HCT116 (cell line): ENCODE measurements around the gene CDC42EP3. TPM values are rescaled to one million over a fixed set of nuclear protein-coding genes. Genes with fewer than 3 reads are reported as not detected.
A peak's percentile ranks its signal among the peaks of the same experiment; 100 is the strongest.

ENCODE experiments used
- ATAC-seq: fragments of 200-7000 bp; cut with Tn5 transposase; 2 replicates; pipeline ENCODE4 v1.9.1; 2020; ENCODE audit warnings: mild to moderate bottlenecking, moderate library complexity
- BruUV-seq: library from RNA; stranded (reverse); fragments of 400-500 nt; replicated peaks from 2 replicates; lab custom pipeline; 2021; lab: Mats Ljungman, UMichigan
- CTCF ChIA-PET: fragments of 300-600 bp; sonication (Branson Sonifier 250); formaldehyde crosslinking; loops from one replicate; lab custom pipeline; 2021; ENCODE audit warnings: antibody characterized with exemption; lab: Charles Lee
- POLR2A ChIA-PET: fragments of 300-600, 350-600 bp; sonication (Branson Sonifier 250); formaldehyde crosslinking; loops from one replicate; lab custom pipeline; 2021; ENCODE audit warnings: antibody characterized with exemption; lab: Charles Lee
- RAD21 ChIA-PET, 2 experiments: fragments of 300-600 bp; sonication (Branson Sonifier 250); formaldehyde crosslinking; loops; one replicate each; lab custom pipeline; 2023; ENCODE audit warnings: low total read pairs in 2 of 2; ENCODE audit not compliant: uncharacterized antibody in 2 of 2, unreplicated experiment in 2 of 2, low non-redundant PET in 1 of 2; lab: Charles Lee
- DNase-seq: peaks from one replicate; pipeline ENCODE4 v3.0.0-alpha.2; 2010; ENCODE audit warnings: low read depth, low spot score
- H2AFZ ChIP-seq: fragments of 200-600 bp; shearing (Covaris generic), sonication (generic); 2 replicates; pipeline ENCODE4 v1.6.1; 2017; ENCODE audit warnings: low read depth, mixed run types, mixed read lengths, antibody characterized with exemption, low read length; ENCODE audit not compliant: poor library complexity, severe bottlenecking
- H3K27ac ChIP-seq: 2 replicates; pipeline ENCODE4 v1.5.1; 2012; ENCODE audit warnings: low read depth, low read length
- H3K27me3 ChIP-seq: fragments of 200-600 bp; sonication (generic); 2 replicates; pipeline ENCODE4 v1.6.1; 2016; ENCODE audit warnings: mixed run types, low read length, mixed read lengths; ENCODE audit not compliant: insufficient read depth
- H3K36me3 ChIP-seq, 2 experiments: fragments of 200-500 bp in 1 of 2; fragments of 200-600 bp in 1 of 2; sonication (Bioruptor generic) in 1 of 2; sonication (generic) in 1 of 2; 2 replicates each; pipeline versions ENCODE4 v1.5.1 to v1.6.1; 2014 to 2016; ENCODE audit warnings: low read length in 2 of 2, inconsistent platforms in 1 of 2, mixed read lengths in 1 of 2, mixed run types in 1 of 2; ENCODE audit not compliant: insufficient read depth in 2 of 2, control insufficient read depth in 1 of 2
- H3K4me1 ChIP-seq, 2 experiments: fragments of 200-600 bp in 1 of 2; sonication (generic) in 1 of 2; 2 replicates each; pipeline versions ENCODE4 v1.5.1 to v1.6.1; 2012 to 2017; ENCODE audit warnings: low read length in 2 of 2, inconsistent platforms in 1 of 2, mild to moderate bottlenecking in 1 of 2, mixed read lengths in 1 of 2, mixed run types in 1 of 2, moderate library complexity in 1 of 2; ENCODE audit not compliant: insufficient read depth in 2 of 2, control insufficient read depth in 1 of 2
- H3K4me2 ChIP-seq: fragments of 200-600 bp; sonication (generic); 2 replicates; pipeline ENCODE4 v1.6.1; 2017; ENCODE audit warnings: mixed run types, low read length, mixed read lengths
- H3K4me3 ChIP-seq, 2 experiments: fragments of 200-600 bp in 1 of 2; sonication (generic) in 1 of 2; replicated peaks in 1 of 2; 2 replicates each; pipeline ENCODE4 v1.5.1; 2011 to 2016; ENCODE audit warnings: low read length in 2 of 2, control low read depth in 1 of 2, low read depth in 1 of 2, mild to moderate bottlenecking in 1 of 2, mixed read lengths in 1 of 2, mixed run types in 1 of 2
- H3K79me2 ChIP-seq: fragments of 200-600 bp; sonication (generic); 2 replicates; pipeline ENCODE4 v1.6.1; 2017; ENCODE audit warnings: mild to moderate bottlenecking, mixed run types, low read length, moderate library complexity, mixed read lengths; ENCODE audit not compliant: insufficient read depth
- H3K9ac ChIP-seq: fragments of 200-600 bp; sonication (generic); 2 replicates; pipeline ENCODE4 v1.6.1; 2016; ENCODE audit warnings: low read length, mixed read lengths
- H3K9me2 ChIP-seq: fragments of 200-600 bp; sonication (generic), shearing (Covaris generic); 2 replicates; pipeline ENCODE4 v1.6.1; 2017; ENCODE audit warnings: mixed run types, mild to moderate bottlenecking, moderate library complexity; ENCODE audit not compliant: insufficient read depth
- H3K9me3 ChIP-seq, 2 experiments: fragments of 200-500 bp in 1 of 2; fragments of 200-600 bp in 1 of 2; sonication (Bioruptor generic) in 1 of 2; sonication (generic) in 1 of 2; 2 replicates each; pipeline ENCODE4 v1.6.1; 2014 to 2017; ENCODE audit warnings: low read length in 2 of 2, mixed read lengths in 2 of 2, inconsistent platforms in 1 of 2, low read depth in 1 of 2, mild to moderate bottlenecking in 1 of 2, mixed run types in 1 of 2, moderate library complexity in 1 of 2; ENCODE audit not compliant: control insufficient read depth in 1 of 2, insufficient read depth in 1 of 2
- H4K20me1 ChIP-seq: fragments of 200-600 bp; sonication (generic), shearing (Covaris generic); 2 replicates; pipeline ENCODE4 v1.6.1; 2017; ENCODE audit warnings: mixed run types, mild to moderate bottlenecking, moderate library complexity; ENCODE audit not compliant: insufficient read depth
- CEBPB ChIP-seq: IDR thresholded peaks from 2 replicates; pipeline ENCODE4 v1.6.1; 2012; ENCODE audit warnings: low read depth
- EGR1 ChIP-seq: IDR thresholded peaks from 2 replicates; pipeline ENCODE4 v1.6.1; 2012; ENCODE audit warnings: low read depth
- EZH2 ChIP-seq: fragments of 200-600 bp; sonication (generic); IDR thresholded peaks from 2 replicates; pipeline ENCODE4 v1.6.1; 2017; ENCODE audit warnings: antibody characterized with exemption, mixed run types
- EZH2phosphoT487 ChIP-seq: fragments of 200-600 bp; IDR thresholded peaks from 2 replicates; pipeline ENCODE4 v1.6.1; 2018; ENCODE audit warnings: antibody characterized with exemption, borderline replicate concordance
- JUND ChIP-seq: IDR thresholded peaks from 2 replicates; pipeline ENCODE4 v1.6.1; 2012
- POLR2AphosphoS5 ChIP-seq: IDR thresholded peaks from 2 replicates; pipeline ENCODE4 v1.6.1; 2011; ENCODE audit warnings: mild to moderate bottlenecking, low read depth, low read length, moderate library complexity
- RAD21 ChIP-seq: IDR thresholded peaks from 2 replicates; pipeline ENCODE4 v1.6.1; 2012; ENCODE audit warnings: low read depth, mild to moderate bottlenecking
- SP1 ChIP-seq: IDR thresholded peaks from 2 replicates; pipeline ENCODE4 v1.6.1; 2012; ENCODE audit warnings: low read depth
- TCF7L2 ChIP-seq: IDR thresholded peaks from 2 replicates; pipeline ENCODE4 v1.7.0; 2011; ENCODE audit warnings: borderline replicate concordance, inconsistent platforms; ENCODE audit not compliant: insufficient read depth, insufficient read length; ENCODE audit errors: extremely low read depth
- YY1 ChIP-seq: IDR thresholded peaks from 2 replicates; pipeline ENCODE4 v1.6.1; 2011; ENCODE audit warnings: low read length, low read depth, moderate library complexity, mild to moderate bottlenecking; ENCODE audit not compliant: insufficient replicate concordance; ENCODE audit errors: extremely low read depth
- ZNF274 ChIP-seq: fragments of 200-500 bp; sonication (Bioruptor generic); IDR thresholded peaks from 2 replicates; pipeline ENCODE4 v1.6.1; 2014; ENCODE audit warnings: mild to moderate bottlenecking, low read depth, low read length, inconsistent platforms
- intact Hi-C: fragments of 100-400 bp; cut with micrococcal nuclease; formaldehyde crosslinking; loops from 2 replicates; pipeline ENCODE4 v1.10.0; 2022
- total RNA-seq: library from RNA; stranded (reverse); gene quantifications from one replicate; pipeline ENCODE4 v1.2.1, GENCODE V29; 2021; ENCODE audit not compliant: unreplicated experiment
- TF ChIP-seq, protein P1 (sequence below): IDR thresholded peaks from 2 replicates; pipeline ENCODE4 v1.6.1; 2011; ENCODE audit warnings: mild to moderate bottlenecking, low read length, moderate library complexity; ENCODE audit not compliant: insufficient replicate concordance; ENCODE audit errors: extremely low read depth
- TF ChIP-seq, protein P2 (sequence below): IDR thresholded peaks from 2 replicates; pipeline ENCODE4 v1.6.1; 2012; ENCODE audit warnings: low read depth
- TF ChIP-seq, protein P3 (sequence below): IDR thresholded peaks from 2 replicates; pipeline ENCODE4 v1.6.1; 2012

The CDC42EP3 gene
- total RNA-seq, 1 experiment from 2014 or later, result 38.2 TPM

DNA sequence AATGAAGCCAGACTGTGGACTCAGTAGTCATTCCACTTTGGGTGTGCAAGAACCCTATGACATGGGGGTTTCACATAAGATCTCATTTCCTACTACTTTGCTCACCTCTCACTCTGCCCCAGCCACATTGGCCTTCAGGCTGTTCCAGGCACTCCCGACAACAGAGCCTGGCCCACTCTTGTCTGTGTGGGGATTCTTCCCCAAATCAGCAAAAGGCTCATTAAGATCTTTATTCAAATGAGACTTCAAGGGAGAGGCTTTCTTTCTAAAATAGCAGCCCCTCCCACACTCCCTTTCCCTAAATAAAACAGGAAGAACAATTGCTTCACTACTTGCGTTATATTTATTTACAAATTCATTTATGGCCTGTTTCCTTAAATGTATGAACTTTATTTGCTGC is 3.5 kb upstream of the CDC42EP3 start (continued):
- TF ChIP-seq, protein P1, sequence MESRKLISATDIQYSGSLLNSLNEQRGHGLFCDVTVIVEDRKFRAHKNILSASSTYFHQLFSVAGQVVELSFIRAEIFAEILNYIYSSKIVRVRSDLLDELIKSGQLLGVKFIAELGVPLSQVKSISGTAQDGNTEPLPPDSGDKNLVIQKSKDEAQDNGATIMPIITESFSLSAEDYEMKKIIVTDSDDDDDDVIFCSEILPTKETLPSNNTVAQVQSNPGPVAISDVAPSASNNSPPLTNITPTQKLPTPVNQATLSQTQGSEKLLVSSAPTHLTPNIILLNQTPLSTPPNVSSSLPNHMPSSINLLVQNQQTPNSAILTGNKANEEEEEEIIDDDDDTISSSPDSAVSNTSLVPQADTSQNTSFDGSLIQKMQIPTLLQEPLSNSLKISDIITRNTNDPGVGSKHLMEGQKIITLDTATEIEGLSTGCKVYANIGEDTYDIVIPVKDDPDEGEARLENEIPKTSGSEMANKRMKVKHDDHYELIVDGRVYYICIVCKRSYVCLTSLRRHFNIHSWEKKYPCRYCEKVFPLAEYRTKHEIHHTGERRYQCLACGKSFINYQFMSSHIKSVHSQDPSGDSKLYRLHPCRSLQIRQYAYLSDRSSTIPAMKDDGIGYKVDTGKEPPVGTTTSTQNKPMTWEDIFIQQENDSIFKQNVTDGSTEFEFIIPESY, result no peak
- TF ChIP-seq RAD21 (no peak), POLR2AphosphoS5 (no peak)

DNA sequence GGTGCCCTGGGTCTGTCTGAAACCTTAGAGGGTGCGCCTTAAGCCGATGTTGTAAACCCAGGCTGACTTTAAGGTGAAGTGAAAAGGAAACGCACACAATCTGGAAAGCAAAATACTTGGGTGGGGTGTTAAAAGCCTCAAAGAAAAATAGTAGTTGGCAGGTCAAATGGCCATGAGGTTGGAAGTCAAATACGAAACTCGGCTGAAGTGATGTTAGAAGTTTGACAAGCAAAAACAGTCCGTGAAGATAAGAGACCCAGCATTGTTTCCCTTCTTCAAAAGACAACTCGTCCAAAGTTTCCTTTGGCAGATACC is 1.4 kb upstream of the CDC42EP3 start:
- no peaks in the 10 kb centered on the region for H3K9me3 ChIP-seq
- no peaks in the 10 kb centered on the region for H3K9me2 ChIP-seq
- ChIA-PET RAD21 (interaction anchor here in 1 of 2 experiments (1.1 kb wide), 1 partner anchor 160 kb away, joined by 5 read pairs; no protein-coding TSS in a partner anchor), CTCF (no interaction called here), POLR2A (interaction anchor here (1.0 to 1.6 kb wide), 4 partner anchors 110 to 258 kb away, joined by 3 to 4 read pairs (median 3); no protein-coding TSS in a partner anchor)
- peak overlapping the region; percentile 83 for H3K9ac ChIP-seq
- H3K27me3 ChIP-seq, result no peaks in the 10 kb centered on the region
- peak overlapping the region; percentile 93 for H3K27ac ChIP-seq
- intact Hi-C loops, result loop anchor here (1.0 to 5.0 kb wide), 5 partner anchors 83 to 258 kb away; no protein-coding TSS in a partner anchor
- no peaks in the 10 kb centered on the region for H3K36me3 ChIP-seq
- H3K79me2 ChIP-seq, result peaks cover 34% of the 10 kb centered on the region
- H2AFZ ChIP-seq, result peak overlapping the region; percentile 97
- H3K4me2 ChIP-seq, result peak overlapping the region; percentile 93
- BruUV-seq, result TSS peak; percentile 70
- DNase-seq, result no peak
- H3K4me3 ChIP-seq, result peak overlapping the region; percentile 75 to 91
- no peak for ATAC-seq
- no peaks in the 10 kb centered on the region for H4K20me1 ChIP-seq
- peaks cover 20 to 37% of the 10 kb centered on the region in 2 experiments; a peak in 3 of 4 replicates for H3K4me1 ChIP-seq
- TF ChIP-seq EGR1 (0 out of 2 replicates have a peak, but pooled peaks have one; percentile 14), JUND (no peak), SP1 (no peak), TCF7L2 (no peak), YY1 (no peak), EZH2phosphoT487 (no peak), CEBPB (no peak), ZNF274 (no peak), EZH2 (no peak)
- TF ChIP-seq, protein P2, sequence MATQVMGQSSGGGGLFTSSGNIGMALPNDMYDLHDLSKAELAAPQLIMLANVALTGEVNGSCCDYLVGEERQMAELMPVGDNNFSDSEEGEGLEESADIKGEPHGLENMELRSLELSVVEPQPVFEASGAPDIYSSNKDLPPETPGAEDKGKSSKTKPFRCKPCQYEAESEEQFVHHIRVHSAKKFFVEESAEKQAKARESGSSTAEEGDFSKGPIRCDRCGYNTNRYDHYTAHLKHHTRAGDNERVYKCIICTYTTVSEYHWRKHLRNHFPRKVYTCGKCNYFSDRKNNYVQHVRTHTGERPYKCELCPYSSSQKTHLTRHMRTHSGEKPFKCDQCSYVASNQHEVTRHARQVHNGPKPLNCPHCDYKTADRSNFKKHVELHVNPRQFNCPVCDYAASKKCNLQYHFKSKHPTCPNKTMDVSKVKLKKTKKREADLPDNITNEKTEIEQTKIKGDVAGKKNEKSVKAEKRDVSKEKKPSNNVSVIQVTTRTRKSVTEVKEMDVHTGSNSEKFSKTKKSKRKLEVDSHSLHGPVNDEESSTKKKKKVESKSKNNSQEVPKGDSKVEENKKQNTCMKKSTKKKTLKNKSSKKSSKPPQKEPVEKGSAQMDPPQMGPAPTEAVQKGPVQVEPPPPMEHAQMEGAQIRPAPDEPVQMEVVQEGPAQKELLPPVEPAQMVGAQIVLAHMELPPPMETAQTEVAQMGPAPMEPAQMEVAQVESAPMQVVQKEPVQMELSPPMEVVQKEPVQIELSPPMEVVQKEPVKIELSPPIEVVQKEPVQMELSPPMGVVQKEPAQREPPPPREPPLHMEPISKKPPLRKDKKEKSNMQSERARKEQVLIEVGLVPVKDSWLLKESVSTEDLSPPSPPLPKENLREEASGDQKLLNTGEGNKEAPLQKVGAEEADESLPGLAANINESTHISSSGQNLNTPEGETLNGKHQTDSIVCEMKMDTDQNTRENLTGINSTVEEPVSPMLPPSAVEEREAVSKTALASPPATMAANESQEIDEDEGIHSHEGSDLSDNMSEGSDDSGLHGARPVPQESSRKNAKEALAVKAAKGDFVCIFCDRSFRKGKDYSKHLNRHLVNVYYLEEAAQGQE, result no peak
- TF ChIP-seq, protein P3, sequence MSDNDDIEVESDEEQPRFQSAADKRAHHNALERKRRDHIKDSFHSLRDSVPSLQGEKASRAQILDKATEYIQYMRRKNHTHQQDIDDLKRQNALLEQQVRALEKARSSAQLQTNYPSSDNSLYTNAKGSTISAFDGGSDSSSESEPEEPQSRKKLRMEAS, result peak; percentile 67
- TF ChIP-seq, protein P1, result no peak
